MM.1S (cell line): Measurements from ENCODE around the gene BCAS3.

Experiments used
- DNase-seq: peaks from one replicate; pipeline ENCODE4 v3.0.0-alpha.2; 2015
- H2AFZ ChIP-seq: fragments of 300-600 bp; sonication (generic); 2 replicates; pipeline ENCODE4 v1.6.0; 2016; ENCODE audit warnings: antibody characterized with exemption, low read length
- H3F3A ChIP-seq: fragments of 300-600 bp; sonication (generic); 2 replicates; pipeline ENCODE4 v1.6.1; 2016; ENCODE audit warnings: mild to moderate bottlenecking, antibody characterized with exemption, low read length, moderate library complexity, mixed read lengths; ENCODE audit not compliant: insufficient read depth
- H3K27ac ChIP-seq: fragments of 300-600 bp; sonication (generic); 2 replicates; pipeline ENCODE4 v1.5.1; 2016; ENCODE audit warnings: mild to moderate bottlenecking, low read length
- H3K27me3 ChIP-seq: fragments of 300-600 bp; sonication (generic); replicated peaks from 2 replicates; pipeline ENCODE4 v1.6.0; 2016; ENCODE audit warnings: low read length; ENCODE audit not compliant: insufficient read depth
- H3K36me3 ChIP-seq: fragments of 300-600 bp; sonication (generic); replicated peaks from 2 replicates; pipeline ENCODE4 v1.6.1; 2016; ENCODE audit warnings: mild to moderate bottlenecking, low read length, mixed read lengths; ENCODE audit not compliant: insufficient read depth
- H3K4me1 ChIP-seq: fragments of 300-600 bp; sonication (generic); 2 replicates; pipeline ENCODE4 v1.6.1; 2016; ENCODE audit warnings: low read length, mixed read lengths
- H3K4me2 ChIP-seq: fragments of 300-600 bp; sonication (generic); 2 replicates; pipeline ENCODE4 v1.6.0; 2016; ENCODE audit warnings: low read depth, low read length
- H3K4me3 ChIP-seq: fragments of 300-600 bp; sonication (generic); 2 replicates; pipeline ENCODE4 v1.5.1; 2016; ENCODE audit warnings: low read length, mixed read lengths
- H3K79me2 ChIP-seq: fragments of 300-600 bp; sonication (generic); 2 replicates; pipeline ENCODE4 v1.6.1; 2016; ENCODE audit warnings: mixed run types, low read length, mixed read lengths
- H3K9ac ChIP-seq: fragments of 300-600 bp; sonication (generic); 2 replicates; pipeline ENCODE4 v1.6.1; 2016; ENCODE audit warnings: low read length, mixed read lengths
- H3K9me2 ChIP-seq: fragments of 300-600 bp; sonication (generic); replicated peaks from 2 replicates; pipeline ENCODE4 v1.6.1; 2016; ENCODE audit warnings: mild to moderate bottlenecking, low read length, mixed read lengths; ENCODE audit not compliant: insufficient read depth
- H3K9me3 ChIP-seq: fragments of 300-600 bp; sonication (generic); replicated peaks from 2 replicates; pipeline ENCODE4 v1.6.1; 2016; ENCODE audit warnings: mild to moderate bottlenecking, low read length, mixed read lengths; ENCODE audit not compliant: insufficient read depth
- H4K20me1 ChIP-seq: fragments of 300-600 bp; sonication (generic); 2 replicates; pipeline ENCODE4 v1.6.1; 2016; ENCODE audit warnings: mild to moderate bottlenecking, low read length, moderate library complexity, mixed read lengths; ENCODE audit not compliant: insufficient read depth
- EZH2 ChIP-seq: fragments of 300-600 bp; sonication (generic); optimal IDR thresholded peaks from 2 replicates; pipeline ENCODE3; 2017; ENCODE audit warnings: low read depth, mild to moderate bottlenecking, antibody characterized with exemption, low read length, mixed read lengths
- EZH2phosphoT487 ChIP-seq: fragments of 300-600 bp; sonication (generic); IDR thresholded peaks from 2 replicates; pipeline ENCODE4 v1.6.1; 2018; ENCODE audit warnings: antibody characterized with exemption, low read length
- TF ChIP-seq, protein P1 (sequence below): fragments of 300-600 bp; sonication (generic); IDR thresholded peaks from 2 replicates; pipeline ENCODE4 v1.5.1; 2016; ENCODE audit warnings: antibody characterized with exemption, low read length, mixed read lengths

Gene BCAS3

DNA sequence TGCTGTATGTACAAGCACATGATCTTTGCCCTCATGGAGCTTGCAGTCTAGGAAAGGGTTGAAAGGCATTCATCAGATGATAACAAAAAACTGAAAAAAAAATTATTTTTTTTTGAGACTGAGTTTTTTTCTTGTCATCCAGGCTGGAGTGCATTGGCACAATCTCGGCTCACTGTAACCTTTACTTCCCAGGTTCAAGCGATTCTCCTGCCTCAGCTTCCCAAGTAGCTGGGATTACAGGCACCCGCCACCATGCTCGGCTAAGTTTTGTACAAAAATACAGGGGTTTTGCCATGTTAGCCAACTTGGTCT is 38.7 kb upstream of the BCAS3 start:
- no peaks in the 10 kb centered on the region for H3K36me3 ChIP-seq
- H2AFZ ChIP-seq = no peak overlapping the region
- H4K20me1 ChIP-seq = no peaks in the 10 kb centered on the region
- no peak overlapping the region for H3K4me2 ChIP-seq
- no peak overlapping the region for H3K4me3 ChIP-seq
- H3F3A ChIP-seq = no peaks in the 10 kb centered on the region
- no peak overlapping the region for H3K27ac ChIP-seq
- H3K27me3 ChIP-seq = no peaks in the 10 kb centered on the region
- no peak overlapping the region for H3K9ac ChIP-seq
- H3K9me3 ChIP-seq = no peaks in the 10 kb centered on the region
- peaks cover 51% of the 10 kb centered on the region for H3K79me2 ChIP-seq
- no peaks in the 10 kb centered on the region for H3K4me1 ChIP-seq
- DNase-seq = no peak
- TF ChIP-seq EZH2 = no peak
- TF ChIP-seq EZH2phosphoT487 = no peak
- TF ChIP-seq, protein P1, sequence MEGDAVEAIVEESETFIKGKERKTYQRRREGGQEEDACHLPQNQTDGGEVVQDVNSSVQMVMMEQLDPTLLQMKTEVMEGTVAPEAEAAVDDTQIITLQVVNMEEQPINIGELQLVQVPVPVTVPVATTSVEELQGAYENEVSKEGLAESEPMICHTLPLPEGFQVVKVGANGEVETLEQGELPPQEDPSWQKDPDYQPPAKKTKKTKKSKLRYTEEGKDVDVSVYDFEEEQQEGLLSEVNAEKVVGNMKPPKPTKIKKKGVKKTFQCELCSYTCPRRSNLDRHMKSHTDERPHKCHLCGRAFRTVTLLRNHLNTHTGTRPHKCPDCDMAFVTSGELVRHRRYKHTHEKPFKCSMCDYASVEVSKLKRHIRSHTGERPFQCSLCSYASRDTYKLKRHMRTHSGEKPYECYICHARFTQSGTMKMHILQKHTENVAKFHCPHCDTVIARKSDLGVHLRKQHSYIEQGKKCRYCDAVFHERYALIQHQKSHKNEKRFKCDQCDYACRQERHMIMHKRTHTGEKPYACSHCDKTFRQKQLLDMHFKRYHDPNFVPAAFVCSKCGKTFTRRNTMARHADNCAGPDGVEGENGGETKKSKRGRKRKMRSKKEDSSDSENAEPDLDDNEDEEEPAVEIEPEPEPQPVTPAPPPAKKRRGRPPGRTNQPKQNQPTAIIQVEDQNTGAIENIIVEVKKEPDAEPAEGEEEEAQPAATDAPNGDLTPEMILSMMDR = no peak
- no peaks in the 10 kb centered on the region for H3K9me2 ChIP-seq

DNA sequence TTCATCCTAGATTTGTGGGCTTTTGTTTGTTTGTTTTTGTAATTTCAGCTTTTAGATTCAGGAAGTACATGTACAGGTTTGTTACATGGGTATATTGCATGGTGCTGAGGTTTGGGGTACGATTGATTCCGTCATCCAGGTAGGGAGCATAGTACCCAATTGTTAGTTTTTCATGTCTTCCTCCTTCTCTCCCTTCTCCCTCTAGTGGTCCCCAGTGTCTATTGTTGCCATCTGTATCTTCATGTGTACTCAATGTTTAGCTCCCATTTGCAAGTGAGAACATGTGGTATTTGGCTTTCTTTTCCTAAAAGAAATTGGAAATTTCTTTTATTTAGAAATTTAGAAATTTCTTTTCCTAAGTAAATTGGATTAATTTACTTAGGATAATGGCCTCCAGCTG is 37.1 kb upstream of the BCAS3 start:
- Histone ChIP-seq H3K27ac (no peak overlapping the region), H3K79me2 (peaks cover 57% of the 10 kb centered on the region), H3K9me2 (no peaks in the 10 kb centered on the region), H3K4me3 (no peak overlapping the region), H3K4me2 (no peak overlapping the region), H3K27me3 (no peaks in the 10 kb centered on the region), H2AFZ (no peak overlapping the region), H3K9me3 (no peaks in the 10 kb centered on the region), H3K4me1 (no peaks in the 10 kb centered on the region), H3K9ac (no peak overlapping the region), H3K36me3 (no peaks in the 10 kb centered on the region), H3F3A (peaks cover 2% of the 10 kb centered on the region; the same call in 1 of the 2 replicates), H4K20me1 (no peaks in the 10 kb centered on the region)
- no peak for DNase-seq
- TF ChIP-seq, protein P1 = peak; percentile 35
- TF ChIP-seq EZH2 = no peak

DNA sequence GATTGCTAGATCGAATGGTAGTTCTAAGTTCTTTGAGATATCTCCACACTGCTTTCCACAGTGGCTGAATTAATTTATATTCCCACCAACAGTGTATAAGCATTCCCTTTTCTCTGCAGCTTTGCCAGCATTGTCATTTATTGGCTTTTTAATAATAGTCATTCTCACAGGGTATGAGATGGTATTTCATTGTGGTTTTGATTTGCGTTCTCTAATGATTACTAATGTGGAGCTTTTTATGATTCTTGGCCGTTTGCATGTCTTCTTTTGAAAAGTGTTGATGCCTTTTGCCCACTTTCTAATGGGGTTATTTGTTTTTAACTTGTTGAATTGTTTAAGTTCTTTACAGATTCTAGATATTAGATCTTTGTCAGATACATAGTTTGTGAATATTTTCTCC is 36.5 kb upstream of the BCAS3 start:
- H3K27me3 ChIP-seq = no peaks in the 10 kb centered on the region
- no peaks in the 10 kb centered on the region for H4K20me1 ChIP-seq
- no peak overlapping the region for H2AFZ ChIP-seq
- no peak overlapping the region for H3K27ac ChIP-seq
- no peaks in the 10 kb centered on the region for H3K9me2 ChIP-seq
- TF ChIP-seq EZH2phosphoT487 (no peak), EZH2 (no peak)
- TF ChIP-seq, protein P1 = no peak
- H3K79me2 ChIP-seq = peaks cover 62% of the 10 kb centered on the region
- peaks cover 2% of the 10 kb centered on the region; the same call in 1 of the 2 replicates for H3F3A ChIP-seq
- H3K36me3 ChIP-seq = no peaks in the 10 kb centered on the region
- no peak overlapping the region for H3K9ac ChIP-seq
- no peak for DNase-seq
- no peaks in the 10 kb centered on the region for H3K9me3 ChIP-seq
- no peaks in the 10 kb centered on the region for H3K4me1 ChIP-seq
- no peak overlapping the region for H3K4me3 ChIP-seq
- H3K4me2 ChIP-seq = no peak overlapping the region
